ENCODE results near the gene LGALS3.

The LGALS3 gene

DNA sequence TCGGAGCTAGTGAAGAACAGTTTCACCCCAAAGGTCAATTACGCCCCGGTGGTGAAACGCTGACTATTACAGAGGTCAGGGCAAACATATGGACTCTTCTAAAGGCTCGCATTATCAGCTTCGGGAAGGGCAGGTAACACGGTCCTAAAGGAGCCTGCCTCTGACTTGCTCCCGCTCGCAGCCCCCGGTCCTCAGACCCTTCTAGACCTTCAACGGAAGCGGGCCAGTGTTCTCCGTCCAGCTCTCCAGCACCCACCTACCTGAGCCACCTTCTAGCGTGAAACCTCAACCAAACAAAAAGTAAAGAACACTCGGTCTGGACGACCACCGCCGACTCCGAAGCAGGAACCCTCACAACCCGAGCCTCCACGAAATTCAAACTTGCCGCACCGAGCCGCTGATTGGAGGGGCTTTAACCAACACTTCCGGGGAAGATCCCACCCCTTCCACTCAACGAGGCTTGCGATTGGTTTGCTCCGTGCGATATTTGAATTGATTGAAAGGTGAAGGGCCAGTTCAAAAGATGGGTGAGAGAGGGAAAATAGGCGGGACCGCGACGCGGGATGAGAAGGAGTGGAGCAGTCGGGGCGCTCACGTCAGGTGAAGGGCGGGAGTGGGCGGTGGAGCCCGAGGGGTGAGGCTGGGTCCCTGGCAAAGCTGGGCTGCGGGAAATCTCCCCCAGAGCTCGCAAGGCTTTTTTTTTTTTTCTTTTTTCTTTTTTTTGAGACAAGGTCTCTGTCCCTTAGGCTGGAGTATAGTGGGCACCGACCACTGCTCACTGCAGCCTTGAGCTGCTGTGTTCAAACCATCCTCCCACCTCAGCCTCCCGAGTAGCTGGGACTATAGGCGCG is 62.4 kb downstream of the LGALS3 start, which contains the start of gene DLGAP5:
DLGAP5 (minus strand) TSS at position 383 of the 851 bp plus-strand sequence. CDS start 2,406 bp downstream, outside the sequence.
- DNase-seq, result peak; percentile 86

GRCh38 chr14:55192054-55192621 is 63.1 kb downstream of the LGALS3 start:
- no peak for DNase-seq

DNA sequence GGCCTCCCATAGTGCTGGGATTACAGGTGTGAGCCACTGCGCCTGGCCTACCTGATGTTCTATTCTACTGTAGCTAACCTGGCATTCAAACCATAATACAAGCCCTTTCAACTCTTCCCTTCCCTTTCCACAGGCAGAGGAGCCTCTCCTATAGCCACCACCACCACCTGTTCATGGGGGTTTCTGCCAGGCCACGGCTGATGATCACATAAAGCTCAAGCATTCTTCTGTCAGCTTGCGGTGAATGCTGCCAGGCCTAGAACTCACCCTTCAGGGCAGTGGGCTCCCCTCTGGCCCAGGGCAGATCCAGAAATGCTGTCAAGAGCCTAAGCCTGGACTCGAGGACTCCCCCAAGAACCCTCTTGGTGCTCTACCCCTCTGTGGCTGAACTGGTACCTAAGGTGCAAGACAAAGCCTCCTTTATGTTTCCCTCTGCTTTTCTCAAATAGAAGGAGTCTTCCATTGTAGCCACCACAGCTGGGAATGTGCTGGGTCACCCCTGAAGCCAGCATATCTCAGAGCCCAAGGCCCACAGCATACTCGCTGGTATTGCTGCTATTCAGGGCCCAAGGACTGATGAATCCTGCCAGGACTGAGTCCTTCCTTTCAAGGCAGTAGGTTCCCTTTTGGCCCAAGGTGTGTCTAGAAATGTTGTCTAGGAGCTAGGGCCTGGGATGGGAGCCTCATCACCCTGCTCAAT is 65.8 kb downstream of the LGALS3 start:
- no peak for DNase-seq

Measured in stimulated activated CD4-positive, alpha-beta T cell treated with anti-CD3 and anti-CD28 coated beads, Interleukin-4, amount 100 ng/mL, for 1 hour (primary cell).